LNCaP clone FGC (cell line): Measurements from ENCODE around the gene SLCO3A1.

Experiments
- DNase-seq: peaks from one replicate; pipeline ENCODE4 v3.0.0-alpha.2; 2011; ENCODE audit warnings: low read depth
- H3K4me3 ChIP-seq: 2 replicates; pipeline ENCODE4 v1.5.1; 2011; ENCODE audit warnings: mild to moderate bottlenecking, low read depth, low read length, control low read depth
- TF ChIP-seq, protein P1 (sequence below): IDR thresholded peaks from 2 replicates; pipeline ENCODE4 v1.5.1; 2012; ENCODE audit warnings: mild to moderate bottlenecking; ENCODE audit not compliant: control insufficient read depth, insufficient read depth; ENCODE audit errors: extremely low read depth

SLCO3A1 gene

DNA sequence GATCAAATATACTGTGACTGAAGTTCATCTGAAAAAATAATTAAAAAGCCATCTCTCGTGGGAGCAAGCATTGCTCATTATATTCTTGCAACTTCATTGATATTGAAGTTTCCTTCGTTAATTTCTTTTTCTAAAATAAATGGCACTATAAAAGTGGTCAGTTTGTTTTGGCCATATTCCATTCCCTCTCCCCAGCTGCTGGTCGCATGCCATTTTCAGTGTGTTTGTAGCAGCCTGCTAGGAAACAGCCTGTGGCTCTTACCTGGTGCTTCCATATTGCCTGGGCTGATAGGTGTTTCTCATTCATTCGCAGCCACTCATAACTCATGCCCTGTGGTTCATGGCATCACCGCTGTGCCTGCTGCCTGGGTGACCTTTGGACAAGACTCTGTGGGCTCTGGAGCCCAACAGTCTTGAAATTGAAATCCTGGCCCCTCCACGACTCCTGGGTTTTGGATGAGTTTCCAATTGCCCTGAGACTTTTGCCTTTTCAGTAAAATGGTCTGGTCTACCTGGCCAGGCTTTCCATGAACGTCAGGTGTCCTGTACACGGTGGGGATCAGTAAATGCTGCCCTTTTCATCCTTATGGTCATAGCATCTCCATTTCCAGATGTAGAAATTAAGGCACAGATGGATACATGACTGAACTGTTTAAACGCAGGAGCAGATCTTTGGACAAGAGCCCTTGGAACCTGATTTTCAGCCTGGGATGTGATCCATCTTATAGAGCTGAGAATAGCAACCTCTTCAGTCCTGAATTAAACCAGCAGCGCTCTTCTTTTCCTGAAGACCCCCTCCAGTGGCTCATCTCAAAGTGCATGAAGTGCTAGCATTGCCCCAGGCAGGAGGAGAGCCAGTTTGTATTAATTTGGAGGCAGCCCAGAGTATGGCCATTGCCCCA, 69.4 kb downstream of the SLCO3A1 start:
- H3K4me3 ChIP-seq: no peak overlapping the region
- TF ChIP-seq, protein P1, sequence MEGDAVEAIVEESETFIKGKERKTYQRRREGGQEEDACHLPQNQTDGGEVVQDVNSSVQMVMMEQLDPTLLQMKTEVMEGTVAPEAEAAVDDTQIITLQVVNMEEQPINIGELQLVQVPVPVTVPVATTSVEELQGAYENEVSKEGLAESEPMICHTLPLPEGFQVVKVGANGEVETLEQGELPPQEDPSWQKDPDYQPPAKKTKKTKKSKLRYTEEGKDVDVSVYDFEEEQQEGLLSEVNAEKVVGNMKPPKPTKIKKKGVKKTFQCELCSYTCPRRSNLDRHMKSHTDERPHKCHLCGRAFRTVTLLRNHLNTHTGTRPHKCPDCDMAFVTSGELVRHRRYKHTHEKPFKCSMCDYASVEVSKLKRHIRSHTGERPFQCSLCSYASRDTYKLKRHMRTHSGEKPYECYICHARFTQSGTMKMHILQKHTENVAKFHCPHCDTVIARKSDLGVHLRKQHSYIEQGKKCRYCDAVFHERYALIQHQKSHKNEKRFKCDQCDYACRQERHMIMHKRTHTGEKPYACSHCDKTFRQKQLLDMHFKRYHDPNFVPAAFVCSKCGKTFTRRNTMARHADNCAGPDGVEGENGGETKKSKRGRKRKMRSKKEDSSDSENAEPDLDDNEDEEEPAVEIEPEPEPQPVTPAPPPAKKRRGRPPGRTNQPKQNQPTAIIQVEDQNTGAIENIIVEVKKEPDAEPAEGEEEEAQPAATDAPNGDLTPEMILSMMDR: no peak
- DNase-seq: no peak

DNA sequence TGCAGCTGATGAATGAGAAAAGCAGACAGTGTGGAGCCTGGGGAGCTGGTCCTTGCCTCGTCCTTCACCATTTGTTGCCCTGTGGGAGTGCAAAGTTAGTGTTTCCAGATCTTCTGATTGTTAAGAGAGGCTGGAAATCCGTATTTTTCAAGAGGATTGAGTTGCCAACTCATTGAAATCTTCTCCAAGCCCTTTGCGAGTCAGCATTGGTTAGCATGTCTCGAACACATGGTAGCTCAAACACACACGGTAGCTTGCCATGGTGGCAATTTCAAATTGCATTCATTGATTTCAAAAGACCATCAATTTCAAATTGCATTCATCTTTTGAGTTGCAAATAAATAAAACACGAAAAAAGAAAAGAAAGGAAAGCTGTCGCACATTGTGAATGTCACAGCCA, 70.7 kb downstream of the SLCO3A1 start:
- H3K4me3 ChIP-seq: no peak overlapping the region
- TF ChIP-seq, protein P1: no peak
- no peak for DNase-seq

DNA sequence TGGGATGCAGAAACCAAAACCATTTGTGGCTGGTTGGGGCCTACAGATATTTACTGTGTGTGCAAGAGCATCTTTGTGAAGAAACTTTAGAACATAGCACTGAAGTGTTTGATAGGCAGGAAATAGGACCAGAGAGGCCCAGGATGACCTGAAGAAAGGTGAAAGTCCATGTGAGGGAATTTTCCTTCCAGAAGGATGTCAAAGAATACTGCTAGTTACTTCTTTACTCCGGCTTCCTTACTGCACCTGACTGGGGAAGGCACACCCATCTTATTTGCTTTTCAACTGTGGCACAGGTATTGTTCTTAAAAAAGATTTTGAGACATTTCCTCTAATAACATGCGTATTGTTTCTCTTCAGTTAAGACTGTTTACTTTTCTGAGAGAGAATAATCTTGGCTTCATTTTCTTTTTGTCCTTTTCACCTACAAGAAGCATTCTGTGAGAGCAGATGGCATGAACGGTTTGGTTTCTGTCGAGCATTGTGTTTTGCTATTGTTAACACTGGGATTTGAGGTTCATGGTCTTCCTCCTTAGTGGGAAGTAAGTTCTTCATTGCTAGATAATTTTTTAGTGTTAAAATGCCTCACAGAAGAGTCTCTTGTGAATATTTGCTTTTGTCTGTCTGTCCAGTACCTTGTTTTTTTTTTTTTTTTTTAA, 71.5 kb downstream of the SLCO3A1 start:
- DNase-seq: no peak
- no peak overlapping the region for H3K4me3 ChIP-seq
- TF ChIP-seq, protein P1: no peak

DNA sequence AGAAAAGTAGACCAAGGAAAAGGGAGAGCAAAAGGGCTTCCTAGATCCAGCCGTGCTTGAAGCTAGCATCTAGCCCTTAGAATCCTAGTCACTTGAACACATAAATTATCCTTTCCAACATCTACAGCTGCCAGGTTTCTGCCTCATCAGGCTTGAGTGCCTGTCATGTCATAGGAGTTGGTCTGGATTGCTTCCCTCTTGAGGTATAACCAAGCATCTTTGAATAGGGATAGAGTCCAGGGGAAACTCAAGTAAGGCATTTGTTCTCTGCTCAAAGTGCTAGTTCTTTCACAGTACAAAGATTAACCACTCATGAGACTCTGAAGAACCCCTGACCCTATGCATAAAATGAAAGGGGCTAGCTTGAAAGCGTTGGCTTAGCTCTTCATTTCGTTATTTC, 72.3 kb downstream of the SLCO3A1 start:
- DNase-seq: no peak

DNA sequence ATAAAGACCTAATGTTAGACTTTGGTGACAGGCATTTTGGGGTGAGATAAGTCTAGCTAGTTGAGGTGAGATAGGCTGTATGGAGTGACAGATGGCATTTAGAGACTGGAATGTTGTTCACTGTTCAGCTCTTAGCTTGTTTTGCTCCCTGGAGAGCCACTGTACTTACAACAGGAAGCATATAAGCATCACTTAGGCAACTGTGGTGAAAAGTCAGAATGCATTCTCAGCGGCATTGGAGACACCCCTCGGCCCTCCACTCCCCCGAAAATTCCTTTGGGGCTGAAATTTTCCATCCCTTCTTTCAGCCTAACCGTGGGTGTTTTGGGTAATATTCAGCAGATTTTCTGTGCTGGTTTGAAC, 73.4 kb downstream of the SLCO3A1 start:
- DNase-seq: no peak
- TF ChIP-seq, protein P1: no peak
- no peak overlapping the region for H3K4me3 ChIP-seq

More for the DNA sequence above, 72.3 kb downstream of the SLCO3A1 start:
- TF ChIP-seq, protein P1: no peak
- no peak overlapping the region for H3K4me3 ChIP-seq

DNA sequence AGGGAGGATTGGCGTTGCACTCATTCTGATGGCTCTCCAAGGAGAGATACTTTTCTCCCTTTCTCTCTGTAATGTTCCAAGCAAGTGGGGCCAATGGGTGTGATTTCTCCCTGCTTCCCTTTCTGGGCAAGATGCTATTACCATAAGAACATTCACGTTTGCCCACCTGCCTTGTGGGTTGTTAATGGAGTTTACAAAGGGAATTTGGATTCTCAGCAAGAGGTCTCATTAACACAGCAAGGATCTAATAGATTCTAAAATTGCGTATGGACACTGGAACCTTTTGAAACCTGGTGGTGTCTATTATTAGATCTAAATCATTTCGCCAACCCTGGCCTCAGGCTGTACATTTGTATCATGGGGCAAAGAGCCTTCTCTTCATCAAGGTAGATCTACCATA, 74.1 kb downstream of the SLCO3A1 start:
- no peak for DNase-seq
- no peak overlapping the region for H3K4me3 ChIP-seq
- TF ChIP-seq, protein P1: no peak
